Smooth muscle cell of the coronary artery (primary cell): Measurements from ENCODE around the gene TRIM41. TPM values are rescaled to one million over a fixed set of nuclear protein-coding genes. Genes with fewer than 3 reads are reported as not detected.

ENCODE experiments used
- total RNA-seq: library from RNA; depleted of rRNA; stranded (reverse); fragments of >200 nt; gene quantifications from 2 replicates; pipeline ENCODE4 v1.2.3, GENCODE V29; 2014; ENCODE audit warnings: low replicate concordance

The TRIM41 gene
- total RNA-seq, result 13.8 and 26.0 TPM in 2 replicates

DNA sequence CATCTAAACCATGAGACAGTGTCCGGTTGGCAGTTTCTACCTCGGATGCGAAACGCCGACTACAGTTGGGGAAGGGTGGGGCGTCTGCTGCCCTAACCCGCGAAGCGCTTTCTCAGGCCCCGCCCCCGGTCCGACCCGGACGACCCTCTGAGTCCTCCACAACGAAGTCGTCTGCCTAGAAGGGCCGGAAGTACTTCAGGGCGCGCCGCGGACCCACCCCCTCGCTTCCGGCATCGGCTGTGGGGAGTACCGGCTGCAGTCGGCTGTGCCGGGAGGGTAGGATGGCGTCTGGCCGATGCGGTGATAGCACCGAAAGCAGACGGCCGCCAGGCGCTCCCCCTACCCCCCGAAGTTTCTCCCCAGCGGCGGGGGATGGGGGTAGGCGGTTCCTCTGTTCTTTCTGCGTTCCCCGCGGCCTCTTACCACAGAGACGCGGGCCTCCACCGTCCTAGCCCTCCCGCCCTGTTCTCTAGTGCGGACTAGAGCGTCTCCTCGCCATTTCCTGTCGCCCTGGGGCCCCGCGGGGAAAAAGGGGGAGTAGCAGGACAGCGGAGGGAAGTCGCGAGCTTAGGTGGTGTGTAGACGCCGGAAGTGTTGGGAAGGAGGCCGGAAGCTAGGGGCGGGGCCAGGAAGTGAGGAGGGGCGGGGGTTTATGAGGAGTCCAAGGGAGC, at the start of gene TRIM41:
TSS of gene TRIM41 (plus strand) at position 224 of the 671 bp plus-strand sequence. CDS start 719 bp downstream, outside the sequence.

GRCh38 chr5:181204826-181205760, 18.0 kb upstream of the TRIM41 start, which contains the start of gene TRIM7:
TSS of gene TRIM7 (minus strand) at chr5:181205196. CDS start at chr5:181205110, 86 bp downstream.

DNA sequence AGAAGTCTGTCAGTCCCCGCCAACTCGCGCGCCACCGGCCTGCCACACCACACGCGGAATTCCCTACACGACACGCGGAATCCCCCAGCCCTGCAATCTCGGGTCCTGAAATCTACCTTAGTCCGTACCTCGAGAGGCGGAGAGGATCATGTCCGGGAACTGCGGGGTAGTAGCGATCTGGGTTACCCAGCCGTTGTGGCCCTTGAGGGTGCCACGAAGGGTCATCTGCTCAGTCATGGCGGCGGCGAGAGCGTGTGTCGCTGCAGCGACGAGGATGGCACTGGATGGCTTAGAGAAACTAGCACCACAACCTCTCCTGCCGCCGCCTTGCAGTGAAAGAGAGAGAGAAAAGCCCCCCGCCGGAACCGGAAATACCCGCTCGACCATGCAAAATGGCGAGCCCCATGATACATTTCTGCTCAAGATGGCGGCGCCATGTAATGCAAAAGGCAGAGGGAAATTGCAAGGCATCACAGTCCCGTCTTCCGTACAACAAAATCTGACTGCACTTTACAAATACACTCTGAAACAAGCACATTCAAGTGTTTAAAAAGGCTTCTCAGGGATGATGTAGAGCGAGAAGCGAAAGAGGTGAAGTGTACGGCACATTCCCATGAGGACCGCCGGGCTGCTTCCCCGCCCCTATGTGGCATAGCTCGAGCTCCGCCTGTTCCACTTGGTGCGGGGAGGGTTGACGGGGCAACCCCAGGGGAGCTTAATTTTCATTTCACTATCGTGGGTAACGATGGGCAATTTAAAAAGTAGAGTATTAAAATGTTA, 20.7 kb downstream of the TRIM41 start, which contains the start of gene RACK1:
TSS of gene RACK1 (minus strand) at position 343 of the 780 bp plus-strand sequence. CDS start at position 237, 106 bp downstream.

DNA sequence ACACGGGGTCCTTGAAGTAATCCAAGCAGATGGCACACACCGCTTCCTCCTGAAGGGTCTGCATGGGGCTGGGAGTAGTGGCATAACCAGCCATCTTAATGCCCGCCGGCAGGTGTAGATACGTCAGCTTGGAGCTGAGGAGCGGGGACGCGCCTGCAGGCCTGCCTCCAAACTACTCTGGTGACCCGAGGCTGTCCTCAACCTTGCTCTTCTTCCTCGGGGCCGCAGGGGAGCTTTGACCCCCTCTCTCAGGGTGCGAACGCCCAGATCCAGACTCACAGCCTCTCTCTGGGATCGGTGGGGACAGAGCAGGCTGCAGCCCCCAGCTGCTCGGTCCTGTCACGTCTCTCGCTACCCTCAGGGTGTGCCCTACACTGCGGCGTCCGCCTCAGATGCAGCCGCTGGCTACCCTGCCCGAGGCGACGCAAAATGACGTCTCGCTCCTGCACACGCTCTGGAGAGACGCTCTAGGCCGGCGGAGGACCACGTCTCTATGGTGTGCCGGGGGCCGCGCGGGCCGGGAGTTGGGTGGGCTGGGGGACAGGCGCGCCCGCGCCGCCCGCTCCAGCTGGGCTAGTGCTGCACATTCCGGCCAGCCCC, 37.7 kb downstream of the TRIM41 start, which contains the start of gene TRIM52:
TSS of gene TRIM52 (minus strand) at position 424 of the 600 bp plus-strand sequence. CDS start at position 94, 330 bp downstream.

Other genes starting within 250 kb of the TRIM41 start
- gene BTNL3, start 234.4 kb upstream of the TRIM41 start, total RNA-seq, result not detected in 2 replicates
- not detected in 2 replicates for gene BTNL9, start 183.0 kb upstream of the TRIM41 start, total RNA-seq
- not detected in 2 replicates for gene OR2V1, start 92.1 kb upstream of the TRIM41 start, total RNA-seq
- not detected in 2 replicates for gene OR2V2, start 75.7 kb upstream of the TRIM41 start, total RNA-seq
- 0.47 and 2.9 TPM in 2 replicates for gene TRIM7, start 18.1 kb upstream of the TRIM41 start, total RNA-seq
- 7,300 and 9,485 TPM in 2 replicates for gene RACK1, start 20.6 kb downstream of the TRIM41 start, total RNA-seq
- 2.6 and 23.3 TPM in 2 replicates for gene TRIM52, start 37.9 kb downstream of the TRIM41 start, total RNA-seq
- 0.23 TPM in 1 of 2 replicates, not detected in the other for gene OR4F3, start 144.0 kb downstream of the TRIM41 start, total RNA-seq